Epithelial cell of esophagus (primary cell): ENCODE measurements around the gene NQO2.

ENCODE experiments used
- DNase-seq: peaks from one replicate; pipeline ENCODE4 v3.0.0; 2010; ENCODE audit warnings: low read depth
- H3K4me3 ChIP-seq: 2 replicates; pipeline ENCODE4 v1.5.1; 2011; ENCODE audit warnings: mild to moderate bottlenecking, low read length, control low read depth
- TF ChIP-seq, protein P1 (sequence below): IDR thresholded peaks from 2 replicates; pipeline ENCODE4 v1.5.1; 2011; ENCODE audit warnings: low read depth, mild to moderate bottlenecking, low read length, control low read depth, inconsistent platforms; ENCODE audit not compliant: insufficient read depth; ENCODE audit errors: missing control alignments

The NQO2 gene

DNA sequence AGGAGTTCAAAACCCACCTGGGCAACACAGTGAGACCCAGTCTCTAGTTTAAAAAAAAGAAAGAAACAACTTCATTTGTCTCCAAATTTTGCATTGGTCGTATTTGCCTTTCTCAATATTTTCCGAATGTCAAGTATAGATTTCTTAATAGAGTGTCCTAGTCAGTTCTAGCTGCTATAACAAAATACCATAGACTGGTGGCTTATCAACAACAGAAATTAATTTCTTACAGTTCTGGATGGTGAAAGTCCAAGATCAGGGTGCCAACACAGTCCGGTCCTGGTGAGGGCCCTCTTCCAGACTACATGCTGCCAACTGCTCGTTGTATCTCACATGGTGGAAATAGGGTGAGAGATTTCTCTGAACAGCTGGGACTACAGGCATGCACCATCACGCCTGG, 34.0 kb downstream of the NQO2 start:
- H3K4me3 ChIP-seq = no peak overlapping the region
- DNase-seq = no peak
- TF ChIP-seq, protein P1, sequence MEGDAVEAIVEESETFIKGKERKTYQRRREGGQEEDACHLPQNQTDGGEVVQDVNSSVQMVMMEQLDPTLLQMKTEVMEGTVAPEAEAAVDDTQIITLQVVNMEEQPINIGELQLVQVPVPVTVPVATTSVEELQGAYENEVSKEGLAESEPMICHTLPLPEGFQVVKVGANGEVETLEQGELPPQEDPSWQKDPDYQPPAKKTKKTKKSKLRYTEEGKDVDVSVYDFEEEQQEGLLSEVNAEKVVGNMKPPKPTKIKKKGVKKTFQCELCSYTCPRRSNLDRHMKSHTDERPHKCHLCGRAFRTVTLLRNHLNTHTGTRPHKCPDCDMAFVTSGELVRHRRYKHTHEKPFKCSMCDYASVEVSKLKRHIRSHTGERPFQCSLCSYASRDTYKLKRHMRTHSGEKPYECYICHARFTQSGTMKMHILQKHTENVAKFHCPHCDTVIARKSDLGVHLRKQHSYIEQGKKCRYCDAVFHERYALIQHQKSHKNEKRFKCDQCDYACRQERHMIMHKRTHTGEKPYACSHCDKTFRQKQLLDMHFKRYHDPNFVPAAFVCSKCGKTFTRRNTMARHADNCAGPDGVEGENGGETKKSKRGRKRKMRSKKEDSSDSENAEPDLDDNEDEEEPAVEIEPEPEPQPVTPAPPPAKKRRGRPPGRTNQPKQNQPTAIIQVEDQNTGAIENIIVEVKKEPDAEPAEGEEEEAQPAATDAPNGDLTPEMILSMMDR = no peak

DNA sequence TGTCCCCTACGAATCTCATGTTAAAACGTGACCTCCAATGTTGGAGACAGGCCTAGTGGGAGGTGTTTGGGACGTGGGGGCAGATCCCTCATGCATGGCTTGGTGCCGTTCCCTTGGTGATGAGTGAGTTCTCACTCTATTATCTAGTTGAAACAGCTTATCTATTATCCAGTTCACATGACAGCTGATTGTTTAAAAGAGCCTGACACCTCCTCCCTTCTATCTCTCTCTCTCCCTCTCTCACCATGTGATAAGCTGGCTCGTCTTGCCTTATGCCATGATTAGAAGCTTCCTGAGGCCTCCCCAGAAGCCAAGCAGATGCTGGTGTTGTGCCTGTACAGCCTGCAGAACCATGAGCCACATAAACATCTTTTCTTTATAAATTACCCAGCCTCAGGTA, 35.7 kb downstream of the NQO2 start:
- TF ChIP-seq, protein P1 = no peak
- no peak for DNase-seq
- H3K4me3 ChIP-seq = no peak overlapping the region

DNA sequence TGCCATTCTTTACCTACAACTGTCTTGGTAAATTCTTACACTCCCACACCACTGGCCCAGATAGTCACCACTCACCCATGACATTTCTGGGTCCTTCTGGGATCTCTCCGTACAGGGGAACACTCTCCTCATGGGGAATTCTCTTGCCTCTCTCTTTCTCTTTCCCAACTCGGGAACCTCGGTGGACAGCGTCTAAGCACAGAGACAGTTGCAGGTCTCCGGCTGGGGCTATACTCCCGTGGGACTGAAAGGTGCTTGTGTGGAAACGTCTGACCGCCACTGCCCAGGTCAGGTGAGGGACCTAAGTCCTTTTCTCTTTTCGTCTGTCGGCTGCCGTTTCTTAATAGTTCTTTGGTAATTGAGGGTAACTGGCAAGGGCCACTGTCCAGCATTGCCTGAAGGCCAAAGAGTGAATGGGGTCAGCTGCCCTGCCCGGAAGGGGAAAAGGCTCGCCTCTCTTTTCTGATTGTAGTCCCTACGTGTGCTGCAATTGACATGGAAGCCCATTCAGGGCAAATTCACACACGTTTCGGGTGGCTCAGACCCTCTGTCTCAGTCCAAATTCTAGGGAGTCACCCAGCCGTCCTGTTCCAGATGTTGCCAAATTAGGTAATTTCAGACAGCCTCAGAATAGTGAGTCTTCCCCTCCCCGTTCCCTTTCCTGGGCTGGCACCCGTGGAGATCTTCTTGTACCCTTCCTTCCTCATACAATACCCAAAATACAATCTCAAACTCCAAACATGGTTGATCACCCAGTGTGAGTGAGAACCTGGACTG, 37.4 kb downstream of the NQO2 start:
- TF ChIP-seq, protein P1 = no peak
- H3K4me3 ChIP-seq = no peak overlapping the region
- no peak for DNase-seq

DNA sequence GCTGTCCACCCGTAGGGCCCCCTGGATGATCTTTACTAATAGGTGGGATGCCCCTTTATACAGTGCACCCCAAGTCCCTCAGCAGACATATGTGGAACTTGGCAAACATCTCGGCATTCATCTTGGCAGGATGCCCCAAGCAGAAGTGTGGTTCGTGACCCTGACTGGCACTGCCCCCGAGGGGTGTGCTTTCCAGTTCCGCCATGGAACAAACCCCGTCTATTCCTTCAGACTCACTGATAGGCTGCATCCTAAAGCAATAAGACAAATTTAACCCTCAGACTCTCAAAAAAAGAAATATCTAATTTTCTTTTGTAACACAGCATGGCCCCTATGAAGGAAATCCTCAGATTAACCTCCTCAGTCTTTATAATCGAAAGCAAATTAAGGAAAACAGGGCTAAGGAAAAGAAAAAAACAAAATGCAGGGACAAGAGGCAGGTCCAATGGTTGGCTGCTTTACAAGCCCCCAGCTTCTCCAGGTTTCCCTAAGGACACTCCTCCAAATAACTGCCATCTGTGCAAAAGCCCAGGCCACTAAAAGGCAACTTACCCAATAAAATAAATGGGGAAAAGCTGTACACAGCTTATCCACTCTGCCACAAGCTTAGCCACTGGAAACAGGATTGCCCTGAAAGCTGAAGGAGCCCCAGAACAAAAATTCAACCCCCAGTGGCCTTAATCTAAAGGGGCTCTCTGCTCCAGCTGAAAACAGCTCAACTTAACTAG, 38.1 kb downstream of the NQO2 start:
- TF ChIP-seq, protein P1 = no peak
- no peak overlapping the region for H3K4me3 ChIP-seq
- DNase-seq = no peak

DNA sequence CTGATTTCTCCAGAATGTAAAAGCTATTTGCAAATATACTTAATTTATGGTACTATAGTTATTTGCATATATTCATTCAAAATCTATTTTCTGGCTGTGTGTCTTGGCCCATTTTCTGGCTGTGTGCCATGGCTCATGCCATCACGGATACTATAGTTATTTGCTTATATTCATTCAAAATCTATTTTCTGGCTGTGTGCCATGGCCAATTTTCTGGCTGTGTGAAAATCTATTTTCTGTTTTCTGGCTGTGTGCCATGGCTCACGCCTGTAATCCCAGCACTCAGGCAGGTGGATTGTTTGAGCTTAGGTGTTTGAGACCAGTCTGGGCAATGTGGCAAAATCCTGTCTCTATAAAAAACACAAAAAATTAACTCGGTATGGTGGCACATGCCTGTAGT, 39.7 kb downstream of the NQO2 start:
- no peak for DNase-seq
- TF ChIP-seq, protein P1 = no peak
- no peak overlapping the region for H3K4me3 ChIP-seq

DNA sequence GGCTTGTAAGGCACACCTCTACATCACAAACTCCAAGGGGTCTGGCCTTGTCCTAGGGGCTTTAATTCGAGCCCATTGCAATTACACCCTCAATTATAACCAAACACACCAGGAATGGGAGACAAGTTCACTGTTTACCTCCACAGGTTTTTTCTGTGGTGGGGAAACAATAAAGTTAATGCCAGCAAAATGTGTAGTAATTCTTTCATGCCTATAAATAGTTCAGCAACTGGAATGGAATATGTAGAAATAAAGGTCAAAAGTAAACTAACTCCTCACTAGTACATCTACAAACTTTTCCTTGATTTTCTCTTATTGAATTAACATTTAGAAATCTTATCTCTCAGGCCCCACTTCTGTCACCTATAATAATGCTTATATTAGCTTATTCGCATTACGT, 41.5 kb downstream of the NQO2 start:
- TF ChIP-seq, protein P1 = no peak
- no peak overlapping the region for H3K4me3 ChIP-seq

More for the DNA sequence above, 41.5 kb downstream of the NQO2 start:
- DNase-seq = no peak
